Measurements from ENCODE around the gene INAVA. TPM values are rescaled to one million over a fixed set of nuclear protein-coding genes. Genes with fewer than 3 reads are reported as not detected.

Gene INAVA
- total and polyA plus RNA-seq, 4 donors: 0.19 to 3.1 (median 0.50) TPM

DNA sequence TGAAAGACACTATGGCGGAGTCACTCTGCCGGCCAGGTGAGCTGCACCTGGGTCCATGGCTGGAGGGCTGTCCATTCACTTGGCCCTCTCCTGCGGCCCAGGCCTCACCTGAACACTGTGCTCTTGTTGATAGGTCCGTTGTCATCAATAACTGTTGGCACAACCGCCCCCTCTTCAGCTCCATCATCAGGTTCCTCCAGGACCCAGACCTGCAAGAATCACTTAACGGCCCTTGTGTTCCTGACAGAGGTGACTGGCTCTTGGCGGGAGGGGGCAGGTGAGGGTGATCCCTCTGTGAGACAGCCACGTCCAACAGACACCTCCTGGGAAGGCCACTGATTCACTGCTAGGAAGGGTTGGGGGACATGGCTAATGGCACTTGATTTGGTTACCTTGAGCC is 54.9 kb downstream of the INAVA start:
- Histone ChIP-seq H3K27ac (ENCODE audit: low read depth in 1 of 2, low read length in 2 of 2) (no peak overlapping the region), H3K27me3 (ENCODE audit: control insufficient read depth in 4 of 4, insufficient read depth in 4 of 4, low read length in 3 of 4) (no peaks in the 10 kb centered on the region), H3K4me3 (ENCODE audit: low read depth in 1 of 3, low read length in 3 of 3) (no peak overlapping the region), H3K36me3 (ENCODE audit: control insufficient read depth in 4 of 4, insufficient read depth in 3 of 4, low read depth in 1 of 4, low read length in 3 of 4) (no peaks in the 10 kb centered on the region), H3K4me1 (ENCODE audit: control insufficient read depth in 4 of 4, insufficient read depth in 4 of 4, low read length in 3 of 4) (no peaks in the 10 kb centered on the region), H3K9me3 (ENCODE audit: control insufficient read depth in 4 of 4, low read length in 3 of 4) (peaks cover 0 to 13% (median 4%) of the 10 kb centered on the region in 4 donors), H3K9ac (ENCODE audit: low read depth in 1 of 2, low read length in 2 of 2) (no peak overlapping the region)
- no peak for DNase-seq (ENCODE audit: low spot score)
- TF ChIP-seq, protein P1, sequence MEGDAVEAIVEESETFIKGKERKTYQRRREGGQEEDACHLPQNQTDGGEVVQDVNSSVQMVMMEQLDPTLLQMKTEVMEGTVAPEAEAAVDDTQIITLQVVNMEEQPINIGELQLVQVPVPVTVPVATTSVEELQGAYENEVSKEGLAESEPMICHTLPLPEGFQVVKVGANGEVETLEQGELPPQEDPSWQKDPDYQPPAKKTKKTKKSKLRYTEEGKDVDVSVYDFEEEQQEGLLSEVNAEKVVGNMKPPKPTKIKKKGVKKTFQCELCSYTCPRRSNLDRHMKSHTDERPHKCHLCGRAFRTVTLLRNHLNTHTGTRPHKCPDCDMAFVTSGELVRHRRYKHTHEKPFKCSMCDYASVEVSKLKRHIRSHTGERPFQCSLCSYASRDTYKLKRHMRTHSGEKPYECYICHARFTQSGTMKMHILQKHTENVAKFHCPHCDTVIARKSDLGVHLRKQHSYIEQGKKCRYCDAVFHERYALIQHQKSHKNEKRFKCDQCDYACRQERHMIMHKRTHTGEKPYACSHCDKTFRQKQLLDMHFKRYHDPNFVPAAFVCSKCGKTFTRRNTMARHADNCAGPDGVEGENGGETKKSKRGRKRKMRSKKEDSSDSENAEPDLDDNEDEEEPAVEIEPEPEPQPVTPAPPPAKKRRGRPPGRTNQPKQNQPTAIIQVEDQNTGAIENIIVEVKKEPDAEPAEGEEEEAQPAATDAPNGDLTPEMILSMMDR (IDR thresholded peaks at IDR 0.05; ENCODE audit: low read depth, low read length, missing input control): no peak
- TF ChIP-seq JUND (IDR thresholded peaks at IDR 0.05) (no peak), RXRA (IDR thresholded peaks at IDR 0.05) (no peak), FOXA1 (IDR thresholded peaks at IDR 0.05) (no peak), ZBTB33 (IDR thresholded peaks at IDR 0.05) (no peak), HNF4A (conservative IDR thresholded peaks at IDR 0.05) (no peak), MAX (IDR thresholded peaks at IDR 0.05) (no peak), REST (IDR thresholded peaks at IDR 0.05) (no peak), YY1 (IDR thresholded peaks at IDR 0.05) (no peak), TAF1 (conservative IDR thresholded peaks at IDR 0.05) (no peak), SP1 (IDR thresholded peaks at IDR 0.05) (no peak)
- TF ChIP-seq, protein P2, sequence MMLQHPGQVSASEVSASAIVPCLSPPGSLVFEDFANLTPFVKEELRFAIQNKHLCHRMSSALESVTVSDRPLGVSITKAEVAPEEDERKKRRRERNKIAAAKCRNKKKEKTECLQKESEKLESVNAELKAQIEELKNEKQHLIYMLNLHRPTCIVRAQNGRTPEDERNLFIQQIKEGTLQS (IDR thresholded peaks at IDR 0.05): no peak
- WGBS: 96% methylated on average over 8 of the region's 8 CpGs

- Histone ChIP-seq H3K4me1 (ENCODE audit: control insufficient read depth in 4 of 4, insufficient read depth in 4 of 4, low read length in 3 of 4) (no peaks in the 10 kb centered on the region), H3K4me3 (ENCODE audit: low read depth in 1 of 3, low read length in 3 of 3) (no peak overlapping the region), H3K27ac (ENCODE audit: low read depth in 1 of 2, low read length in 2 of 2) (no peak overlapping the region), H3K9ac (ENCODE audit: low read depth in 1 of 2, low read length in 2 of 2) (no peak overlapping the region), H3K9me3 (ENCODE audit: control insufficient read depth in 4 of 4, low read length in 3 of 4) (peaks cover 0 to 13% (median 4%) of the 10 kb centered on the region in 4 donors), H3K27me3 (ENCODE audit: control insufficient read depth in 4 of 4, insufficient read depth in 4 of 4, low read length in 3 of 4) (no peaks in the 10 kb centered on the region), H3K36me3 (ENCODE audit: control insufficient read depth in 4 of 4, insufficient read depth in 3 of 4, low read depth in 1 of 4, low read length in 3 of 4) (no peaks in the 10 kb centered on the region)
- DNase-seq (ENCODE audit: low spot score): no peak
- WGBS: 95% methylated on average over 2 of the region's 2 CpGs
- TF ChIP-seq HNF4A (conservative IDR thresholded peaks at IDR 0.05): no peak
- TF ChIP-seq MAX (IDR thresholded peaks at IDR 0.05): no peak
- TF ChIP-seq FOXA2 (IDR thresholded peaks at IDR 0.05): no peak
- TF ChIP-seq EGR1 (IDR thresholded peaks at IDR 0.05; ENCODE audit: low read depth in 2 of 2): no peak
- TF ChIP-seq, protein P2 (IDR thresholded peaks at IDR 0.05): no peak
- TF ChIP-seq HNF4G (IDR thresholded peaks at IDR 0.05): no peak
- TF ChIP-seq TAF1 (conservative IDR thresholded peaks at IDR 0.05): no peak
- no peak for TF ChIP-seq JUND (IDR thresholded peaks at IDR 0.05)
- no peak for TF ChIP-seq ZBTB33 (IDR thresholded peaks at IDR 0.05)
- TF ChIP-seq YY1 (IDR thresholded peaks at IDR 0.05): no peak
- TF ChIP-seq FOXA1 (IDR thresholded peaks at IDR 0.05): no peak
- TF ChIP-seq NR2F2 (IDR thresholded peaks at IDR 0.05): no peak
- no peak for TF ChIP-seq SP1 (IDR thresholded peaks at IDR 0.05)
- no peak for TF ChIP-seq REST (IDR thresholded peaks at IDR 0.05)
- TF ChIP-seq GABPA (IDR thresholded peaks at IDR 0.05 in 1 of 2, conservative IDR thresholded peaks at IDR 0.05 in 1 of 2): no peak
- TF ChIP-seq RXRA (IDR thresholded peaks at IDR 0.05): no peak
These were observed 56.3 kb downstream of the INAVA start for GRCh38 chr1:200951016-200951415.

Measured in liver (tissue), 9 donors.